HuH-7.5 (cell line): ENCODE results near the gene GNS.
"Not testable (repeated sequence)": the region's sequence is repeated elsewhere in the genome, so short reads cannot be mapped to it uniquely, and the experiment has no call there.

ENCODE experiments used
- DNase-seq: peaks from one replicate; pipeline ENCODE4 v3.0.0; 2011; ENCODE audit warnings: low spot score

GNS gene

GRCh38 chr12:64779354-64779974 lies 20.3 kb upstream of the GNS start:
- no peak for DNase-seq

- not testable (repeated sequence) for DNase-seq
Measured at GRCh38 chr12:64775147-64775736, 16.0 kb upstream of the GNS start.

- no peak for DNase-seq
Measured at GRCh38 chr12:64773386-64773785, 14.2 kb upstream of the GNS start.

GRCh38 chr12:64767495-64767894 lies 8.3 kb upstream of the GNS start:
- DNase-seq, result no peak

- no peak for DNase-seq
Measured at GRCh38 chr12:64760808-64761573, 1.8 kb upstream of the GNS start.

GRCh38 chr12:64757771-64758170 lies 1.4 kb downstream of the GNS start:
- DNase-seq, result no peak

GRCh38 chr12:64756376-64756775 lies 2.8 kb downstream of the GNS start:
- no peak for DNase-seq

- DNase-seq, result no peak
Measured at GRCh38 chr12:64753427-64753826, 5.8 kb downstream of the GNS start.

GRCh38 chr12:64752833-64753238 lies 6.4 kb downstream of the GNS start:
- DNase-seq, result no peak

- DNase-seq, result no peak
Measured at GRCh38 chr12:64752032-64752431, 7.2 kb downstream of the GNS start.

- no peak for DNase-seq
Measured at GRCh38 chr12:64749461-64750200, 9.6 kb downstream of the GNS start.

GRCh38 chr12:64747695-64748094 lies 11.5 kb downstream of the GNS start:
- no peak for DNase-seq

GRCh38 chr12:64746663-64747062 lies 12.5 kb downstream of the GNS start:
- DNase-seq, result no peak

- DNase-seq, result no peak
Measured at GRCh38 chr12:64745980-64746379, 13.2 kb downstream of the GNS start.

GRCh38 chr12:64745259-64745807 lies 13.9 kb downstream of the GNS start:
- DNase-seq, result no peak

- DNase-seq, result no peak
Measured at GRCh38 chr12:64744422-64745258, 14.6 kb downstream of the GNS start.

- DNase-seq, result no peak
Measured at GRCh38 chr12:64743206-64743605, 16.0 kb downstream of the GNS start.

GRCh38 chr12:64742416-64742815 lies 16.8 kb downstream of the GNS start:
- no peak for DNase-seq

GRCh38 chr12:64740646-64741045 lies 18.6 kb downstream of the GNS start:
- DNase-seq, result no peak

- no peak for DNase-seq
Measured at GRCh38 chr12:64739778-64740177, 19.4 kb downstream of the GNS start.

- no peak for DNase-seq
Measured at GRCh38 chr12:64737539-64737938, 21.7 kb downstream of the GNS start.

- DNase-seq, result no peak
Measured at GRCh38 chr12:64736771-64737170, 22.4 kb downstream of the GNS start.
